HG03159 (cell line): Measurements from ENCODE around the gene CAPZA3.
"Not testable (repeated sequence)": the region's sequence is repeated elsewhere in the genome, so short reads cannot be mapped to it uniquely, and the experiment has no call there.

Experiments
- ATAC-seq: cut with Tn5 transposase; IDR thresholded peaks from one replicate; pipeline ENCODE4 v1.9.1; 2021; ENCODE audit warnings: mild to moderate bottlenecking, moderate library complexity; ENCODE audit not compliant: unreplicated experiment

The CAPZA3 gene

GRCh38 chr12:18737819-18738218 lies at the start of gene CAPZA3, which contains the start of gene PLCZ1:
TSS of gene CAPZA3 (plus strand) at chr12:18738119. CDS start at chr12:18738269, 150 bp downstream.
TSS of gene PLCZ1 (minus strand) at chr12:18738012. CDS start at chr12:18737371, 641 bp downstream.
- ATAC-seq = no peak

GRCh38 chr12:18689771-18690170 lies 48.1 kb upstream of the CAPZA3 start:
- no peak for ATAC-seq

- ATAC-seq = no peak
Measured at GRCh38 chr12:18690653-18691052, 47.3 kb upstream of the CAPZA3 start.

- ATAC-seq = not testable (repeated sequence)
Measured at GRCh38 chr12:18693986-18694385, 43.9 kb upstream of the CAPZA3 start.

- no peak for ATAC-seq
Measured at GRCh38 chr12:18696971-18697602, 40.8 kb upstream of the CAPZA3 start.

- no peak for ATAC-seq
Measured at GRCh38 chr12:18700271-18700670, 37.6 kb upstream of the CAPZA3 start.

- ATAC-seq = no peak
Measured at GRCh38 chr12:18703321-18703720, 34.6 kb upstream of the CAPZA3 start.

- ATAC-seq = no peak
Measured at GRCh38 chr12:18703911-18704310, 34.0 kb upstream of the CAPZA3 start.

- no peak for ATAC-seq
Measured at GRCh38 chr12:18706798-18707197, 31.1 kb upstream of the CAPZA3 start.

- ATAC-seq = no peak
Measured at GRCh38 chr12:18716236-18716635, 21.7 kb upstream of the CAPZA3 start.

GRCh38 chr12:18718462-18718861 lies 19.5 kb upstream of the CAPZA3 start:
- ATAC-seq = no peak

GRCh38 chr12:18719922-18720510 lies 17.9 kb upstream of the CAPZA3 start:
- no peak for ATAC-seq

GRCh38 chr12:18720690-18721089 lies 17.2 kb upstream of the CAPZA3 start:
- no peak for ATAC-seq

- ATAC-seq = no peak
Measured at GRCh38 chr12:18721452-18721851, 16.5 kb upstream of the CAPZA3 start.

- ATAC-seq = no peak
Measured at GRCh38 chr12:18723752-18724151, 14.2 kb upstream of the CAPZA3 start.

GRCh38 chr12:18731156-18731555 lies 6.8 kb upstream of the CAPZA3 start:
- ATAC-seq = no peak

GRCh38 chr12:18747895-18748294 lies 10.0 kb downstream of the CAPZA3 start:
- no peak for ATAC-seq

- ATAC-seq = no peak
Measured at GRCh38 chr12:18749386-18749957, 11.6 kb downstream of the CAPZA3 start.

GRCh38 chr12:18750085-18750484 lies 12.2 kb downstream of the CAPZA3 start:
- ATAC-seq = no peak

GRCh38 chr12:18751866-18752265 lies 13.9 kb downstream of the CAPZA3 start:
- ATAC-seq = no peak

GRCh38 chr12:18752280-18752920 lies 14.5 kb downstream of the CAPZA3 start:
- ATAC-seq = no peak

- no peak for ATAC-seq
Measured at GRCh38 chr12:18752947-18753346, 15.0 kb downstream of the CAPZA3 start.
